ENCODE measurements around the gene ISG15.
"Not testable (repeated sequence)": the region's sequence is repeated elsewhere in the genome, so short reads cannot be mapped to it uniquely, and the experiment has no call there.

Gene ISG15

GRCh38 chr1:1006305-1007159 lies 6.8 kb upstream of the ISG15 start:
- H2AFZ ChIP-seq (ENCODE audit: low read depth, low read length, severe bottlenecking): no peak overlapping the region
- H3K36me3 ChIP-seq (ENCODE audit: low read length): no peaks in the 10 kb centered on the region
- H3F3A ChIP-seq (ENCODE audit: insufficient read depth): no peaks in the 10 kb centered on the region
- no peaks in the 10 kb centered on the region for H3K79me2 ChIP-seq (ENCODE audit: insufficient read depth, low read length)
- no peaks in the 10 kb centered on the region for H3K9me3 ChIP-seq (ENCODE audit: insufficient read depth, low read length)
- no peaks in the 10 kb centered on the region for H3K27me3 ChIP-seq (ENCODE audit: low read length)
- H3K4me3 ChIP-seq (ENCODE audit: insufficient read depth, low read length, poor library complexity, severe bottlenecking): no peak overlapping the region
- no peak overlapping the region for H3K4me2 ChIP-seq (ENCODE audit: low read depth, low read length, poor library complexity, severe bottlenecking)
- no peak overlapping the region for H3K9ac ChIP-seq (ENCODE audit: low read length)
- TF ChIP-seq CTCF (IDR thresholded peaks at IDR 0.05; ENCODE audit: insufficient read depth, low read length, poor library complexity, severe bottlenecking) (no peak), EZH2phosphoT487 (conservative IDR thresholded peaks at IDR 0.05; ENCODE audit: low read length) (no peak)
- no peaks in the 10 kb centered on the region for H3K9me2 ChIP-seq (replicated peaks; ENCODE audit: insufficient read depth, low read length)
- no peaks in the 10 kb centered on the region for H4K20me1 ChIP-seq (ENCODE audit: low read depth, low read length)
- no peak overlapping the region for H3K27ac ChIP-seq (ENCODE audit: low read depth, low read length)

GRCh38 chr1:1010131-1010530 lies 3.2 kb upstream of the ISG15 start:
- not testable (repeated sequence) for H3K9me3 ChIP-seq (ENCODE audit: insufficient read depth, low read length); H3K4me2 ChIP-seq (ENCODE audit: low read depth, low read length, poor library complexity, severe bottlenecking); H2AFZ ChIP-seq (ENCODE audit: low read depth, low read length, severe bottlenecking); H3K9me2 ChIP-seq (replicated peaks; ENCODE audit: insufficient read depth, low read length); H3K27ac ChIP-seq (ENCODE audit: low read depth, low read length); H3K79me2 ChIP-seq (ENCODE audit: insufficient read depth, low read length); H3K36me3 ChIP-seq (ENCODE audit: low read length); H4K20me1 ChIP-seq (ENCODE audit: low read depth, low read length); H3K4me3 ChIP-seq (ENCODE audit: insufficient read depth, low read length, poor library complexity, severe bottlenecking); H3F3A ChIP-seq (ENCODE audit: insufficient read depth); H3K27me3 ChIP-seq (ENCODE audit: low read length); H3K9ac ChIP-seq (ENCODE audit: low read length)

- no peak overlapping the region for H3K27ac ChIP-seq (ENCODE audit: low read depth, low read length)
Observed at GRCh38 chr1:1011396-1011949, 1.8 kb upstream of the ISG15 start.

GRCh38 chr1:1012736-1013104 lies 577 bp upstream of the ISG15 start:
- not testable (repeated sequence) for H4K20me1 ChIP-seq (ENCODE audit: low read depth, low read length); H3F3A ChIP-seq (ENCODE audit: insufficient read depth); H3K36me3 ChIP-seq (ENCODE audit: low read length); H3K9me2 ChIP-seq (replicated peaks; ENCODE audit: insufficient read depth, low read length); H3K27ac ChIP-seq (ENCODE audit: low read depth, low read length); H3K9me3 ChIP-seq (ENCODE audit: insufficient read depth, low read length); H3K27me3 ChIP-seq (ENCODE audit: low read length); H3K79me2 ChIP-seq (ENCODE audit: insufficient read depth, low read length); H2AFZ ChIP-seq (ENCODE audit: low read depth, low read length, severe bottlenecking)
- H3K4me2 ChIP-seq (ENCODE audit: low read depth, low read length, poor library complexity, severe bottlenecking): peak overlapping the region; percentile 60
- H3K9ac ChIP-seq (ENCODE audit: low read length): peak overlapping the region; percentile 33; the same call in 1 of the 2 replicates
- H3K4me3 ChIP-seq (ENCODE audit: insufficient read depth, low read length, poor library complexity, severe bottlenecking): peak overlapping the region; percentile 26

More at GRCh38 chr1:1011396-1011949, 1.8 kb upstream of the ISG15 start:
- Histone ChIP-seq H3K4me3 (ENCODE audit: insufficient read depth, low read length, poor library complexity, severe bottlenecking) (no peak overlapping the region), H3K4me2 (ENCODE audit: low read depth, low read length, poor library complexity, severe bottlenecking) (no peak overlapping the region), H4K20me1 (ENCODE audit: low read depth, low read length) (no peaks in the 10 kb centered on the region), H3K79me2 (ENCODE audit: insufficient read depth, low read length) (no peaks in the 10 kb centered on the region), H3K9me3 (ENCODE audit: insufficient read depth, low read length) (no peaks in the 10 kb centered on the region), H3K9ac (ENCODE audit: low read length) (no peak overlapping the region), H2AFZ (ENCODE audit: low read depth, low read length, severe bottlenecking) (no peak overlapping the region), H3K9me2 (replicated peaks; ENCODE audit: insufficient read depth, low read length) (no peaks in the 10 kb centered on the region), H3K36me3 (ENCODE audit: low read length) (no peaks in the 10 kb centered on the region), H3K27me3 (ENCODE audit: low read length) (no peaks in the 10 kb centered on the region), H3F3A (ENCODE audit: insufficient read depth) (no peaks in the 10 kb centered on the region)
- TF ChIP-seq EZH2phosphoT487 (conservative IDR thresholded peaks at IDR 0.05; ENCODE audit: low read length): no peak
- no peak for TF ChIP-seq CTCF (IDR thresholded peaks at IDR 0.05; ENCODE audit: insufficient read depth, low read length, poor library complexity, severe bottlenecking)

Measured in SU-DHL-6 (cell line).